HepG2 (cell line): ENCODE results near the gene EGFR. TPM values are rescaled to one million over a fixed set of nuclear protein-coding genes. Genes with fewer than 3 reads are reported as not detected.

Experiments used
- AHDC1 ChIP-seq: sonication (generic); formaldehyde crosslinking; IDR thresholded peaks from 2 replicates; pipeline ENCODE4 v1.5.1; 2020; ENCODE audit warnings: mild to moderate bottlenecking, missing genetic modification reagents, borderline replicate concordance
- ATF1 ChIP-seq: IDR thresholded peaks from 2 replicates; pipeline ENCODE4 v1.6.1; 2016; ENCODE audit warnings: mild to moderate bottlenecking, control low read depth
- BRCA1 ChIP-seq: sonication (generic); formaldehyde crosslinking; IDR thresholded peaks from 2 replicates; pipeline ENCODE4 v1.4.0; 2020; ENCODE audit warnings: missing genetic modification reagents
- CHD2 ChIP-seq: IDR thresholded peaks from 2 replicates; pipeline ENCODE4 v1.6.1; 2011; ENCODE audit warnings: low read depth, low read length, improper control_type of control experiment
- DNMT3B ChIP-seq: conservative IDR thresholded peaks from 2 replicates; pipeline ENCODE4 v1.6.1; 2016; ENCODE audit warnings: missing biosample characterization, control low read depth
- ETS1 ChIP-seq: sonication (generic); formaldehyde crosslinking; IDR thresholded peaks from 2 replicates; pipeline ENCODE4 v1.4.0; 2020; ENCODE audit warnings: missing genetic modification reagents
- GFI1 ChIP-seq: sonication (generic); formaldehyde crosslinking; IDR thresholded peaks from 2 replicates; pipeline ENCODE4 v1.5.0; 2020; ENCODE audit warnings: missing genetic modification reagents, mild to moderate bottlenecking, borderline replicate concordance
- HNF4A ChIP-seq: sonication (generic); formaldehyde crosslinking; IDR thresholded peaks from 2 replicates; pipeline ENCODE4 v1.4.0; 2020; ENCODE audit warnings: missing genetic modification reagents
- LBX2 ChIP-seq: sonication (generic); formaldehyde crosslinking; IDR thresholded peaks from 2 replicates; pipeline ENCODE4 v1.5.0; 2020; ENCODE audit warnings: missing genetic modification reagents, mild to moderate bottlenecking, borderline replicate concordance
- MAFF ChIP-seq: IDR thresholded peaks from 2 replicates; pipeline ENCODE4 v1.6.1; 2011; ENCODE audit warnings: low read depth, low read length, improper control_type of control experiment
- NKX3-1 ChIP-seq: sonication (generic); formaldehyde crosslinking; IDR thresholded peaks from 2 replicates; pipeline ENCODE4 v1.5.0; 2020; ENCODE audit warnings: missing genetic modification reagents
- PITX1 ChIP-seq: sonication (generic); formaldehyde crosslinking; IDR thresholded peaks from 2 replicates; pipeline ENCODE4 v1.5.1; 2020; ENCODE audit warnings: mild to moderate bottlenecking, missing genetic modification reagents
- RARA ChIP-seq: IDR thresholded peaks from 2 replicates; pipeline ENCODE4 v1.6.1; 2016; ENCODE audit warnings: missing genetic modification reagents, missing compliant biosample characterization
- SMC3 ChIP-seq: IDR thresholded peaks from 2 replicates; pipeline ENCODE4 v1.6.1; 2011; ENCODE audit warnings: low read length, improper control_type of control experiment
- SRSF9 ChIP-seq: fragments of 200-400 bp; formaldehyde crosslinking; IDR thresholded peaks from 2 replicates; pipeline ENCODE4 v1.6.1; 2018; ENCODE audit warnings: borderline replicate concordance, mild to moderate bottlenecking, low read depth, low read length; ENCODE audit not compliant: insufficient read depth, poor library complexity, severe bottlenecking
- SUZ12 ChIP-seq: fragments of 150-350 bp; IDR thresholded peaks from 2 replicates; pipeline ENCODE4 v1.6.1; 2014; ENCODE audit warnings: low read depth, low read length
- TCF7 ChIP-seq: sonication (generic); IDR thresholded peaks from 2 replicates; pipeline ENCODE4 v1.6.1; 2016; ENCODE audit warnings: antibody characterized with exemption, low read depth
- TIGD3 ChIP-seq: sonication (generic); formaldehyde crosslinking; IDR thresholded peaks from 2 replicates; pipeline ENCODE4 v1.5.1; 2020; ENCODE audit warnings: mild to moderate bottlenecking, missing genetic modification reagents, borderline replicate concordance
- YEATS2 ChIP-seq: sonication (generic); formaldehyde crosslinking; IDR thresholded peaks from 2 replicates; pipeline ENCODE4 v1.4.0; 2020; ENCODE audit warnings: missing genetic modification reagents, borderline replicate concordance
- ZBTB38 ChIP-seq: sonication (generic); formaldehyde crosslinking; IDR thresholded peaks from 2 replicates; pipeline ENCODE4 v1.5.1; 2020; ENCODE audit warnings: mild to moderate bottlenecking, missing genetic modification reagents
- ZBTB7A ChIP-seq: sonication (generic); formaldehyde crosslinking; IDR thresholded peaks from 2 replicates; pipeline ENCODE4 v1.8.0; 2022; ENCODE audit warnings: mild to moderate bottlenecking, missing genetic modification reagents
- ZNF207 ChIP-seq: fragments of 450-650 bp; IDR thresholded peaks from 2 replicates; pipeline ENCODE4 v1.6.1; 2016; ENCODE audit warnings: antibody characterized with exemption, borderline replicate concordance
- ZNF441 ChIP-seq: sonication (generic); formaldehyde crosslinking; IDR thresholded peaks from 2 replicates; pipeline ENCODE4 v1.7.0; 2021; ENCODE audit warnings: missing genetic modification reagents, borderline replicate concordance
- ZNF713 ChIP-seq: sonication (generic); formaldehyde crosslinking; IDR thresholded peaks from 2 replicates; pipeline ENCODE4 v1.4.0; 2020; ENCODE audit warnings: mild to moderate bottlenecking, missing genetic modification reagents
- polyA plus RNA-seq, 8 experiments: library from polyadenylated mRNA; depleted of rRNA in 3 of 8; stranded (reverse) in 7 of 8; unstranded in 1 of 8; fragments of >200 nt; fragmentation: Illumina TruSeq in 4 of 8; extraction: Trizol in 4 of 8; gene quantifications; 2 replicates each; pipeline versions ENCODE4 v1.2.1 to v1.2.3, GENCODE V29; 2011 to 2016; ENCODE audit warnings: low read depth in 4 of 8, missing spikeins in 1 of 8, mixed read lengths in 1 of 8; ENCODE audit not compliant: insufficient read depth in 1 of 8
- total RNA-seq, 5 experiments: library from RNA; depleted of rRNA; stranded (reverse); fragments of >200 nt; fragmentation: Illumina TruSeq; extraction: Trizol; gene quantifications; 2 replicates each; pipeline ENCODE4 v1.2.3, GENCODE V29; 2016; ENCODE audit warnings: low read depth in 1 of 5

Gene EGFR
- total and polyA plus RNA-seq, 2 of the 13 experiments (the other 11 are each of a cell fraction or from before 2014, with no cell fraction given): 7.0 to 10.0 TPM

DNA sequence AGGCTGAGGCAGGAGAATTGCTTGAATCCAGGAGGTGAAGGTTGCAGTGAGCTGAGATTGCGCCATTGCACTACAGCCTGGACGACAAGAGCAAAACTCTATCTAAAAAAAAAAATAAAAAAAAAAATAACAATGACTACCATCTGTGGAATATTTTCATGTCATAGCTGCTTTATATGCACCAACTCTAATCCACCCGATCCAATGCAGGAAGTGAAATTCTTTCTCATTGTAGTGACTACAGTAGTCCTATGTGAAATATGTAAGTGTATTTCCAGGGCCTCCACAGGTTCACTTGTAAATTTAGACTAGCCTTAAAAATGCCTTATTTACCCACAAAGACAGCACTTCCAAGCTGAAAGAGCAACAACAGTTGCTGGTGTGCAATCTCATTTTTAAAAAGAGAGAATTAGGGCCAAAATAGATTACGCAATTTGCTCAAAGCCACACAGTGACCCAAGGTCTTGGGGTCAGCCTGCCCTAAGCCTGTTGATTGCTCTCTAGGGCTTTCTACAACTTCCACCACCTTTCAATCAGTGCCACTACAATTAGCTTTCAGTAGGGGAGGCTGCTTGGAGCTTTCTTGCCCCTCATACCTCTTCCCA lies 25.8 kb upstream of the EGFR start (continued):
- TF ChIP-seq ZBTB38 (CRISPR knock-in tag): no peak
- no peak for TF ChIP-seq NKX3-1 (CRISPR knock-in tag)
- no peak for TF ChIP-seq TCF7
- TF ChIP-seq LBX2: no peak
- TF ChIP-seq ATF1 (CRISPR knock-in tag): no peak
- no peak for TF ChIP-seq ZNF207
- no peak for TF ChIP-seq SUZ12
- TF ChIP-seq GFI1 (CRISPR knock-in tag): peak; percentile 27; the same call in 1 of the 2 replicates
- TF ChIP-seq SMC3: no peak
- no peak for TF ChIP-seq DNMT3B (CRISPR knock-in tag)
- no peak for TF ChIP-seq BRCA1 (CRISPR knock-in tag)
- TF ChIP-seq SRSF9: no peak
- TF ChIP-seq ETS1 (CRISPR knock-in tag): no peak
- TF ChIP-seq ZBTB7A (CRISPR knock-in tag): no peak
- TF ChIP-seq ZNF441 (CRISPR knock-in tag): no peak
- no peak for TF ChIP-seq MAFF
- TF ChIP-seq PITX1: 0 out of 2 replicates have a peak, but pooled peaks have one; percentile 39
- TF ChIP-seq CHD2: no peak
- TF ChIP-seq TIGD3 (CRISPR knock-in tag): no peak
- no peak for TF ChIP-seq HNF4A (CRISPR knock-in tag)
- no peak for TF ChIP-seq AHDC1 (CRISPR knock-in tag)
- no peak for TF ChIP-seq ZNF713
- TF ChIP-seq RARA (CRISPR knock-in tag): peak; percentile 49; the same call in 1 of the 2 replicates
- TF ChIP-seq YEATS2 (CRISPR knock-in tag): no peak
